Midbrain (tissue), 1 donor: Measurements from ENCODE around the gene RENBP.

Experiments
- DNase-seq: peaks from one replicate; lab custom pipeline; 2025; lab: John Stamatoyannopoulos, UW

RENBP gene

DNA sequence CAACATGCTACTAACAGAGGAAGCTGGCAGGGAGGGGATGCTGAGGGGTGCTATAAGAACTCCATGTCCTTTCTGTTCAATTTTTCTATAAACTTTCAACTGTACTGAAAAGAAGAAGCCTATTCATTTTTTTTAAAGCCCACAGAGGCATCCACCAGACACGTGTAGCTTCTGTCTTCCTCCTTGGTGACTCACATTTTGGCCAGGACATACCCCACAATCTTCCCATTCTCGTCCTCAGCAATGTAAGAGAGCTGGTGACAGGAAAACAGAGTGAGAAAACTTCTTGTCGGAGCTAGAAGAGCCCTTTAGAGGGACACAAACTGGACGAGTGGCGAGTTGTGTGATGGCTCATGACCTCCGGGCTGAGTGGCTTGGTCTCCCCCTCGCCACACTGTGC lies 10.7 kb downstream of the RENBP start:
- DNase-seq, result no peak

GRCh38 chrX:153932220-153932915 lies 12.1 kb downstream of the RENBP start:
- no peak for DNase-seq

- no peak for DNase-seq
Measured at GRCh38 chrX:153931748-153932147, 12.7 kb downstream of the RENBP start.

GRCh38 chrX:153931151-153931550 lies 13.3 kb downstream of the RENBP start:
- no peak for DNase-seq

DNA sequence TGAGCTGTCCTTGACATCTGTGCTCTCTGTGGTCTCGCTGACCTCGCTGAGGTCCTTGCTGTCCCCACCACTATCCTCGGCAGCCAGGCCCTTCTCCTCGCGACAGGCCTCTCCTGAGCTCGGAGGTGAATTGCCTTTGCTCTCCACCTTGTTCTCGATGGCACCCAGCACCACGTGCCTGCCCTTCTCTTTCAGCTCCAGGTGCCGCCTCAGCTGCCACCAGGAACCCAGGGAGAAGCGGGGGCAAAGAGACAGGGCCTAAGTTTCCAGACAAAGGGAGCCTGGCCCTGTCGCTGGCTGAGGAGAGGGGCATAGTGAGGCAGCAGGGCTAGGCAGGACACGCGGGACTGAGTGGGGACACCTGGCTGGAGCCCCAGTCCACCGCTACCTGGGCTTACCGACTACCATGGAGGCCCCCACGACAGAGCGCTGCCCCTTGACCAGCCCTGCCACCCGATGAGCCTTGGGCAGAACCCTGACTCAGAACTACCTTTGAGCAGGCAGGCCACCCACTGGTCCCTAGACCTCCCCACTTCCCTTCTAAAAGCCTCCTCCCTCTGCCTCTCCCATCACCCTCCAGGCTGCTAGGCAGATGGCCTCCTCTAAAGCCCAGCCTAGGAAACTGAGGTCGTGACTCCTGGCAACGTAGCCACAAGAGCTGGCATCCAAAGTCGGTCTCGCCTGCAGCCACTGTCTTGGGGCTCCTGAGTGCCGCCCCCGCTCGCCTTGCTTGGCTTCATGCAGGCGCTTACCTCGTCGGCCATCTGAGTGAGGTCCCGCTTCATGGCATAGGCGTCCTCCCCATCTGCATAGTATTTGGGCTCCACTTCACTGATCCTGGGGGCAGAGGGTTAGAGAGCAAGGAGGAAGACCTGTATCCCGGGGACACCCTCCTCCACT lies 14.2 kb downstream of the RENBP start:
- DNase-seq, result no peak

DNA sequence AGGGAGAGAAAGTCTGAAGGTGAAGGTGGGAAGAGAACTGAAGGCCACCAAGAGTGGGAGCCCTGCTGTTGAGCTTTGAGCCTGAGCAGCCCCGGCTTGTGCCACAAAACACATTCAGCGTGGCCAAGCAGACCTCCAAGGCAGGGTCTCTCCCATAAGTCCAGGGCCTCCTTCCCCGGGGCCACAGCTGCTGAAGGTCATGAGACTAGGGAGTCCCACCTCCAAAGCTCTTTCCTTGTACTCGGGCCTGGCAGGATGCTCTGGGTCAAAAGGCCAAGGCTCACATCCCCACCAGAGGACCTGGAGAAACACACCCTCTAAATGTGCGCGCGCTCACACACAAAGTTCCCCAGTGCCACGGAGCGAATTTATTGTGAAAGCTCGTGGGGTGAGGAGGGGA lies 14.9 kb downstream of the RENBP start:
- DNase-seq, result no peak

DNA sequence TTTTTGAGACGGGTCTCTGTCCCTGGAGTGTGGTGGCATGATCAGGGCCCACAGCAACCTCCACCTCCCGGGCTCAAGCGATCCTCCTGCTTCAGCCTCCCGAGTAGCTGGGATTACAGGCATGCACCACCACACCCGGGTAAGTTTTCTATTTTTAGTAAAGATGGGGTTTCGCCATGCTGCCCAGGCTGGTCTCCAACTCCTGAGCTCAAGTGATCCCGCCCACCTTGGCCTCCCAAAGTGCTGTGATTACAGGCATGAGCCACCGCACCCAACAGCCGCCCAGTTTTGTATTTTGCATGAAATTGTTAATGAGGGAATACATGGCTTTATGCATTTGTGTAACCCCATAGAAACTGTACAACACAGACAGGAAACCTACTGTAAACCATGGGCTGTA lies 15.6 kb downstream of the RENBP start:
- no peak for DNase-seq

- peak; percentile 94 for DNase-seq
Measured at GRCh38 chrX:153927922-153928760, 16.3 kb downstream of the RENBP start.

- no peak for DNase-seq
Measured at GRCh38 chrX:153927672-153927921, 16.8 kb downstream of the RENBP start.

GRCh38 chrX:153926858-153927671 lies 17.4 kb downstream of the RENBP start:
- peak; percentile 25 for DNase-seq

- DNase-seq, result no peak
Measured at GRCh38 chrX:153926552-153926857, 17.9 kb downstream of the RENBP start.

DNA sequence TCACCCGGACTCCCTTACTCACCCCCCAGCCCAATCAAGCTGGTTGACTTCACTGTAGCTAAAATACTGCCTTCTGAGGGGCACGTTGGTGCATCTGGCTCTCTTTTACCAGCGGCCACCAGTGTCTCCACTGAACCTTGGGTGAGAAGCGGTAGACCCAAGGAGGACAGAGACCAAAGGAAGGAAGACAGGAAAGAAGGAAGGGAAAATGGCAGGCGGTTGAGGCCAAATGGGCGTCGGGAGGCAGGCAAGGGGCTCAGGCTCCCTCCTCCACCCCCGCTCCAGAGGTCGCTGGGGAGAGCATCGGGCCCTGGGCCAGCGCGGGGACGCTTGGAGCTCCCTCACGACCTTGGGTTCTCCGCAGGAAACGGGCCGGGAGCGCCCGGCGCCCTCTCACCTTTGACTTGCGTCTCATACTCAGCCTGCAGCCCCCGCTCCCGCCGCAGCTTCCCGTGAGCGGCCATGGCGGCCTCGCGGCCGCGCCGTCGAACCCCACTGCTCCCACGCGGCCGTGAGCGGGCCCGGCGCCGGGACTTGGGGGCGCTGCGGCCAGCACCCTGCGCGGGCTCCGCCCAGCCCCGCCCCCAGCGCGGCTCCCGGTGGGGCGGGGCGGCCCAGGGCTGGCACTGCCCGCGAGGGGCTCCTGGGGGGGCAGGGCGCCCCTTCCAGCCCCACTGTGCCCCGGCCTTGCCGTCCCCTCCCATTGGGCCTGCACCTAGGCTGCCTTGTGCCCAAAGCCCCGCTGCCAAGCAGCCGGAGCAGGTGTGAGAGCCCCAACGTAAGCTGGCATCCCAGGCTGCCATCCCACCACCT lies 18.5 kb downstream of the RENBP start, which contains the start of gene ARHGAP4:
ARHGAP4 (minus strand) TSS at position 526 of the 813 bp plus-strand sequence; CDS start at position 464, 62 bp downstream.
- DNase-seq, result no peak

GRCh38 chrX:153925387-153925738 lies 19.1 kb downstream of the RENBP start:
- no peak for DNase-seq

DNA sequence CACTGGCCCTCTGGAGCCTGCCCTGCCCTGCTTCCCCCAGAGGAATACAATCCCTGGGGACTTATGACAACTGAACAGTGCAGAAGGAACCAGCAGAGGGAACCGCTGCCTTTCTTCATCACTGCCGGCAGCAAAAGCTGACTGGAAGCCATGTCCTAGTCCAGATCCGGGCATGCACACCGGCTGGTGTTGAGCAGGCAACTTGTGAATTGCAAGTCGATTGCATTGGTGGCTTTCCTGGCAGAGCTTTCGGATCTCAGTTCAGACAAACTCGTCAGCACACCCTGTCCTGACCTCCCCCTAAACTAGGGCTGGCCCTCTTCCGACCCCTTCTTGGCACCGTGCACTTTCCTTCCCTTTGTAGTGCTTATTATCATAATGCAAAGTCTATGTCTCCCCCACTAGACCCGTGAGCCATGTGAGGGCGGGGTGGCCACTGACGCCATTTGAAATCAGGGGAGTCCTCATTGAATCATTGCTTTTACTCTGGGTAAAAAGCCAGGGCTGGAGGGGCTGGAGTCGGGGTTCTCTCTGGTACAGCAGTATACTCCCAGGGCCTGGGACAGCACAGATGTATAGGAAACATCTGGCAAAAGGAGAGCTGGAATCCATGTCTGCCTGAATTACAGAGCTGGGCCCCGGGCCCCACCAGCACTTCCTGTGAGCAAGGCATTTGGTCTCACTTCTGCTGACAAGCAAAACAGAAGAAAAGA lies 20.1 kb downstream of the RENBP start:
- DNase-seq, result peak; percentile 13

DNA sequence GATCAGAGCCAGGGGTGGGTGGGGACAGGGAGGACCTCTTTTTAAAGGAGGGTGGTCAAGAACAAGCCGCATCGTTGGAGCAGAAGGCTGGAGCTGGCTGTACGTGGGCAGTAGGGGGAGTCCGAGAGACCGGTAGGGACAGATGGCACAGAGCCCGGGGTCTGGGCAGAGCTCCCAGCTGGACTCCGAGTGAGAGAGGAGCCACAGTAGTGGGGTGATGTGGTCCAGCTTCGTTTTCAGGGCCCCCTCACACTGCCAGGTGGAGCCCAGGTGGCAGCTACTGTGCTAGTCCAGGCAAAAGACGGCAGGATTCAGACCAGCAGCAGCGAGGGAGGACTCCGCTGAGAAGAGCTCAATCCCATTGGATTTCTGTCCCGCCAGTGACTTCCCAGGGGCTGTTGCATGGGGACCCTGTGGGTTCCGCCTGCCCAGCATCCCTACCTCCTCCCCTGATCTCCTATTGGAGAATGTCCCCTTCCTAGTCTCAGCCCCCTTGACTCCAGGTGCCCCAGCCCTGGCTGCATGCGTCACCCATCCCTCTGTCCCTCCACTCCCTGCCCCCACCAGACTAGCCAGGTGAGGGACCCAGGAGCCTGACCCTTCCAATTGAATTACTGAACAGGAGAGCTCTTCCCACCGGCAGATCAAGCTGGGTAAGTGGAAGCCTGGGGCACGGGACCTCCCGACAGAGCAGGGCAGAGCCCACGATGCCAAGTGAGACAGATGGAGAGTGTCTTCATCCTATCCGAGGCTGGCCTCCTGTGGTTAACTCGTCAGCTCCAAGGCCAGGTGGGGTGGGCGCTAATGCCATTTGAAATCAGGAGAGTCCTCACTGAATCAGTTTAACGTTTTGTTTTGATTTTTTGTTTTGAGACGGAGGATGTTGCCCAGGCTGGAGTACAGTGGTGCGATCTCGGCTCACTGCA lies 21.2 kb downstream of the RENBP start:
- peak; percentile 48 for DNase-seq

DNA sequence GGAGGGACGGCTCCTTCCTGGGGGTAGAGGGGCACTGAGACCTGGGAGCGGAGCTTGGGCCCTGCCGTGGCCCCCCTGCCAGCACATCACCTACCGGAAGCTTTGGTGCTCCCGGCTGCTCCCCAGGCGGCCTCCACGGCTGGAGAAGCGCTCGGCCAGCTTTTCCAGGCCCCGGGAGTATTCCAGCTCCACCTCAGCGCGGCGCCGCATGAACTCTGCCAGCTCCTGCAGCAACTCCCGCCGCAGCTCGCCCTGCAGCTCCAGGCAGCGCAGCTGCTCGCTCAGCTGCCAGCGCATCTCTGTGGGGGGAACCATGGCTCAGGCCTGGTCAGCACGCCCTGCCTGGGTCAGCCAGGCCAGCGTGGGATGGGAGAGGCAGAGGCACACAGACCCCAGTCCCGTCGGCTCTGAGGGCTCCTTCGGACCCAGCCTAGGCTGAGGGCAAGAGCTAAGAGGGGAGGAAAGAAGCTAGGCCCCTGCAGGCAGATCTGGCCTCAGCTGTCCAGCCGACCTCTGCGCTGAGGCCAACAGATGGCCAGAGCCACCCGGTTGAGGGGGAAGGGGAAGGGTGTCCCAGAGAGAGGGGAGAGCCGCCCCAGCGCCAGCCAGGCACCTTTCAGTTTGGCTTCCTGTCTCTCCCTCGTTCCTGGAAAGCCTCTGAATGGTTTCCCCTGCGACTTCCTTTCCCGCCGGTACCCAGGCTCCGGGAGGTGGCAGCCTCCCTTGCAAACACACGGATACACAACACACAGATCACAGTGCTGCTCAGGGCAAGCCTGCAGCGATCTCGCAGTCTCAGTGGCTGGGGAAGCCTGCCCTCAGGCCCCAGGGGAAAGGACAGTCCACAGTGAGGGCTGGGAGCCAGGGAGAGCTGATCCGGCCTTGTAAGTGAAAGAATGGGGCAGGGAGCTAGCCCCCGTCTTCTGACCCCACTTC lies 22.7 kb downstream of the RENBP start:
- DNase-seq, result no peak

DNA sequence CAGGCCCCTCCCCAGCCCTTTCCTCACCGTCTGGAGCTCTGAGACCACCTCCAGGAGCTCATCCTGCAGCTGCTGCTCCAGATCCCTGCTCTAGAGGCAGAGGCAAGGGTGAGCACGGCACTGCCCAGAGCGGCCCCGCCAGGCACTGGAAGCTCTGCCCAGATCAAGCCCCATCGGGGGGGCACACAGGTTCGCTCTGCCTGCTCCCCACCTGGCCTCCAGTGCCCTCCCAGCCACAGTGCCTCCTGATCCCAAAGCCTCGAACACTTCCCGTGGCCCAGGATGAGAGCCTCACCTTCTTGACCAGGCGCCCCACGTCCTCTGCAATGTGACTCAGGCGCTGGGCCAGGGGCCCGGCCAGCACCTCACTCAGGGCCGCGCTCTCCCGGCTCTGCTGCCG lies 23.4 kb downstream of the RENBP start:
- DNase-seq, result no peak

DNA sequence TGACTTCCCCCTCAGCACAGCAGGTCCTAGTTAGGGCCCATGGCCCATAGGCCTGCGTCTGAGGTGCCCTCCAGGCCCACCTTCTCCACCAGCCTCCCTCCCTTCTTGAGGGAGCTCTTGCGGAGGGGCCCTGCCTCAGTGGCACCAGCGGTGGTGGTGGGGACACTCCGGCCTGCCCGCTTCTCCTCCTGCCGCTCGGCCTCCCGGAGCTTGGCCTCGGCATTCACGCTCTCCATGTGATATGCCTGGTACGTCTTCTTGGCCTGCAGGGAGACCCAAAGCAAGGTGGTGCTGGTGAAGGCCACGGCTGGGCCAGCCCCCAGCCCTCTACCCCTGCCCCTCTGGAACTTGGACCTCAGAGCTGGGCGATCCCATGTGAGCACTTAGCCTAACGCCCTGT lies 23.9 kb downstream of the RENBP start:
- no peak for DNase-seq
